Endometrial microvascular endothelial cells (primary cell): ENCODE data around the gene CD163. TPM values are rescaled to one million over a fixed set of nuclear protein-coding genes. Genes with fewer than 3 reads are reported as not detected.
"Not testable (repeated sequence)": the region's sequence is repeated elsewhere in the genome, so short reads cannot be mapped to it uniquely, and the experiment has no call there.

Experiments used
- in situ Hi-C: cut with HindIII; loops from 2 replicates; pipeline ENCODE4 v1.10.0; 2017; ENCODE audit warnings: low sequenced_read_pairs, low pct_unique_long_range_greater_than_20kb; ENCODE audit errors: inconsistent ontology term
- total RNA-seq: library from RNA; depleted of rRNA; stranded (reverse); fragments of >200 nt; gene quantifications from one replicate; pipeline ENCODE4 v1.2.3, GENCODE V29; 2015; ENCODE audit errors: inconsistent ontology term

Gene CD163
- total RNA-seq, 1 donor from 2014 or later = not detected

GRCh38 chr12:7460375-7461259 is 43.0 kb downstream of the CD163 start:
- in situ Hi-C loops = no loop called here

- in situ Hi-C loops = no loop called here
Observed at GRCh38 chr12:7459973-7460372, 43.6 kb downstream of the CD163 start.

- in situ Hi-C loops = no loop called here
Observed at GRCh38 chr12:7451756-7452155, 51.8 kb downstream of the CD163 start.

GRCh38 chr12:7450667-7451066 is 52.9 kb downstream of the CD163 start:
- in situ Hi-C loops = no loop called here

- in situ Hi-C loops = no loop called here
Observed at GRCh38 chr12:7448099-7448498, 55.5 kb downstream of the CD163 start.

GRCh38 chr12:7444537-7444936 is 59.0 kb downstream of the CD163 start:
- in situ Hi-C loops = no loop called here

- in situ Hi-C loops = no loop called here
Observed at GRCh38 chr12:7444076-7444475, 59.5 kb downstream of the CD163 start, which contains the start of gene CD163L1. Gene CD163L1 (minus strand): TSS chr12:7444153. CDS start chr12:7444127, 26 bp downstream.

- in situ Hi-C loops = no loop called here
Observed at GRCh38 chr12:7441216-7441615, 62.4 kb downstream of the CD163 start.

- in situ Hi-C loops = no loop called here
Observed at GRCh38 chr12:7439579-7440505, 63.7 kb downstream of the CD163 start.

GRCh38 chr12:7438291-7438995 is 65.1 kb downstream of the CD163 start:
- in situ Hi-C loops = not testable (repeated sequence)

- in situ Hi-C loops = not testable (repeated sequence)
Observed at GRCh38 chr12:7437494-7437893, 66.1 kb downstream of the CD163 start.

GRCh38 chr12:7434670-7435069 is 68.9 kb downstream of the CD163 start:
- in situ Hi-C loops = no loop called here

GRCh38 chr12:7433276-7433822 is 70.2 kb downstream of the CD163 start:
- in situ Hi-C loops = no loop called here

GRCh38 chr12:7431993-7432685 is 71.4 kb downstream of the CD163 start:
- in situ Hi-C loops = no loop called here

Other genes starting within 250 kb of the CD163 start
- gene ACSM4, start 199.7 kb downstream of the CD163 start, total RNA-seq = not detected
- 1.7 TPM for gene CD163L1, start 59.6 kb downstream of the CD163 start, total RNA-seq
- not detected for gene APOBEC1, start 162.1 kb upstream of the CD163 start, total RNA-seq
- gene GDF3, start 192.0 kb upstream of the CD163 start, total RNA-seq = not detected
- not detected for gene DPPA3, start 207.7 kb upstream of the CD163 start, total RNA-seq
- not detected for gene CLEC4C, start 243.6 kb upstream of the CD163 start, total RNA-seq